ENCODE data around the gene GPATCH4.

GRCh38 chr1:156584813-156585212, 16.5 kb downstream of the GPATCH4 start:
- no peak; the same call in 1 of the 2 replicates for TF ChIP-seq CTCF (IDR thresholded peaks at IDR 0.05)
- TF ChIP-seq POLR2AphosphoS5 (IDR thresholded peaks at IDR 0.05; ENCODE audit: low read depth, low read length): no peak
- TF ChIP-seq REST (IDR thresholded peaks at IDR 0.05; ENCODE audit: insufficient read depth in 1 of 2, low read depth in 2 of 2, low read length in 1 of 2): no peak

All from Panc1 (cell line).